Mucosa of descending colon (tissue), 3 donors: Measurements from ENCODE around the gene AJUBA. TPM values are rescaled to one million over a fixed set of nuclear protein-coding genes. Genes with fewer than 3 reads are reported as not detected.

Experiments used
- ATAC-seq: fragments of 200-7000 bp; cut with Tn5 transposase; one replicate; pipeline ENCODE4 v1.9.1; 2020; ENCODE audit warnings: mild to moderate bottlenecking, moderate library complexity
- DNase-seq, 3 donors: peaks; one replicate each; pipeline ENCODE4 v3.0.0-alpha.2; 2020
- H3K36me3 ChIP-seq: fragments of 200-600 bp; one replicate; pipeline ENCODE4 v1.8.0; 2021; ENCODE audit warnings: low read depth, mild to moderate bottlenecking
- H3K4me1 ChIP-seq: fragments of 200-600 bp; one replicate; pipeline ENCODE4 v1.8.0; 2021; ENCODE audit warnings: low read depth, mild to moderate bottlenecking
- H3K4me3 ChIP-seq: fragments of 200-600 bp; one replicate; pipeline ENCODE4 v1.8.0; 2021; ENCODE audit warnings: mild to moderate bottlenecking
- H3K9me3 ChIP-seq: fragments of 200-600 bp; one replicate; pipeline ENCODE4 v1.8.0; 2021; ENCODE audit warnings: mild to moderate bottlenecking
- intact Hi-C, 2 donors: fragments of 100-400 bp; cut with DNase I in 1 of 2; cut with micrococcal nuclease in 1 of 2; formaldehyde crosslinking; loops; one replicate each; pipeline versions ENCODE4 v1.11.0 to v1.11.1; 2022; cut with DNase I, micrococcal nuclease
- total RNA-seq, 3 donors: library from RNA; stranded (reverse); fragmentation: NEBNext Ultra II Directional in 2 of 3; extraction: Animal tissue kit (Norgen Biotek cat#: 25700) in 2 of 3; gene quantifications; one replicate each; pipeline versions ENCODE4 v1.2.1 to v1.2.4, GENCODE V29; 2021 to 2023
- TF ChIP-seq, protein P1 (sequence below): fragments of 200-600 bp; IDR thresholded peaks from one replicate; pipeline ENCODE4 v1.8.0; 2022; ENCODE audit warnings: antibody characterized with exemption, mild to moderate bottlenecking
- donor health status: DM: no; HTN: no; CAD: no; lungs with moderate emphysema.
- donor health status: DM: no; HTN: no; CAD: no.
- donor health status: DM: no; HTN: yes; CAD: no.

The AJUBA gene
- total RNA-seq, 3 donors from 2014 or later: 1.5 to 4.7 (median 2.3) TPM

DNA sequence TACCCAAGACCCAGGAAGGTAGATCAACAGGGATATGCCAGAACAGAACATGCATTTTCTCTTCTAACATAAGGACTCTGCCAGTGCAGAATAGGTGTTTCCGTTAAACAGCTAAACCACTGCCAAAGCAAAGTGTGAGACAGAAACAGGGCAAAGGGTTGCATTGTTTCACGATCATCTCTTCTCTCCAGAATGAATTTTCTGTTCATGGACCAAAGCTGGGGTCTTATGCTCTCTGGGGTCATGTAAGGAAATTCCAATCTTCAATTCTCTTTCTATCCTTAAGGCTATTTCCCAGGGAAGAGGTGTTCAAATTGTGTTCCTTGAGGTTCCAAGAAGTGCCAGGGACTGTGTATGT lies 41.4 kb upstream of the AJUBA start:
- peaks cover 1% of the 10 kb centered on the region for H3K4me1 ChIP-seq
- intact Hi-C loops: no loop called here
- DNase-seq (no peak), ATAC-seq (no peak)
- H3K9me3 ChIP-seq: no peaks in the 10 kb centered on the region
- no peak overlapping the region for H3K4me3 ChIP-seq
- TF ChIP-seq, protein P1, sequence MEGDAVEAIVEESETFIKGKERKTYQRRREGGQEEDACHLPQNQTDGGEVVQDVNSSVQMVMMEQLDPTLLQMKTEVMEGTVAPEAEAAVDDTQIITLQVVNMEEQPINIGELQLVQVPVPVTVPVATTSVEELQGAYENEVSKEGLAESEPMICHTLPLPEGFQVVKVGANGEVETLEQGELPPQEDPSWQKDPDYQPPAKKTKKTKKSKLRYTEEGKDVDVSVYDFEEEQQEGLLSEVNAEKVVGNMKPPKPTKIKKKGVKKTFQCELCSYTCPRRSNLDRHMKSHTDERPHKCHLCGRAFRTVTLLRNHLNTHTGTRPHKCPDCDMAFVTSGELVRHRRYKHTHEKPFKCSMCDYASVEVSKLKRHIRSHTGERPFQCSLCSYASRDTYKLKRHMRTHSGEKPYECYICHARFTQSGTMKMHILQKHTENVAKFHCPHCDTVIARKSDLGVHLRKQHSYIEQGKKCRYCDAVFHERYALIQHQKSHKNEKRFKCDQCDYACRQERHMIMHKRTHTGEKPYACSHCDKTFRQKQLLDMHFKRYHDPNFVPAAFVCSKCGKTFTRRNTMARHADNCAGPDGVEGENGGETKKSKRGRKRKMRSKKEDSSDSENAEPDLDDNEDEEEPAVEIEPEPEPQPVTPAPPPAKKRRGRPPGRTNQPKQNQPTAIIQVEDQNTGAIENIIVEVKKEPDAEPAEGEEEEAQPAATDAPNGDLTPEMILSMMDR: no peak
- no peaks in the 10 kb centered on the region for H3K36me3 ChIP-seq

DNA sequence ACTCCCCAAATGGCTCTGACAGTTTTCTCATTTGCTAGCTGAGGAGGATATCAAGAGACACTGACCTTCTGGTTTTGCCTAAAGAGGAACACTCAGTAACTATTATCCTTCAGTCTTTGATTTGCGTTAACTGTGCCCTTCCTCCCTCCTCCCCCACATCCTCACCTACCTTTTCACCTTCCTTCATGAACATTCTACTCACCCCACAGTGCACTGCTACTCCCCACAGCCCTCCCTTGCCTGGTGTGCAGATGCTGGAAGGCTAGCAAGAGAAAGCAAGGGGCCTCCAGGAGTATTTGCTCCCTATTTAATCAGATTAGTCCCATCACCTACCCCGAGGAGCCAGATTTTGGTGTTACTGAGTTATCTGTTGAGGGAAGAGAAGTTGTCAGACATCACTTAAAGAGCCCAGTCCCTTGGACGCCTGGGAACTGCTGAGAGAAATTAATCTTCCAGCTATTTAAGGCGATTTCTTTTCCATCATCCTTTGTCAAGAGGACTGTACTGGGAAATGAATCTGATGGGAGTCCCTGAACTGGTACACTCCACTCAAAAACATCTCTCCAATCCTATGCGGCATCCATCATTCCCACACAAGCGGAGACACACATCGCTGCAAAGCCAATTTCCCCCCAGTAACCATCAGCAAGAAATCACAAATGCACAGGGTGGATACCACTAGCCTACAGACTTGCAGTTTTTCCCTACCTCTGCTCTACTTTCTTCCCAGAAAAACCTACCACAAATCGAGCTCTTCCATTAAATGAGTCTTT lies 40.9 kb upstream of the AJUBA start:
- DNase-seq (no peak), ATAC-seq (no peak)
- Histone ChIP-seq H3K9me3 (no peaks in the 10 kb centered on the region), H3K4me1 (no peaks in the 10 kb centered on the region), H3K36me3 (no peaks in the 10 kb centered on the region), H3K4me3 (no peak overlapping the region)
- TF ChIP-seq, protein P1: no peak
- intact Hi-C loops: no loop called here

DNA sequence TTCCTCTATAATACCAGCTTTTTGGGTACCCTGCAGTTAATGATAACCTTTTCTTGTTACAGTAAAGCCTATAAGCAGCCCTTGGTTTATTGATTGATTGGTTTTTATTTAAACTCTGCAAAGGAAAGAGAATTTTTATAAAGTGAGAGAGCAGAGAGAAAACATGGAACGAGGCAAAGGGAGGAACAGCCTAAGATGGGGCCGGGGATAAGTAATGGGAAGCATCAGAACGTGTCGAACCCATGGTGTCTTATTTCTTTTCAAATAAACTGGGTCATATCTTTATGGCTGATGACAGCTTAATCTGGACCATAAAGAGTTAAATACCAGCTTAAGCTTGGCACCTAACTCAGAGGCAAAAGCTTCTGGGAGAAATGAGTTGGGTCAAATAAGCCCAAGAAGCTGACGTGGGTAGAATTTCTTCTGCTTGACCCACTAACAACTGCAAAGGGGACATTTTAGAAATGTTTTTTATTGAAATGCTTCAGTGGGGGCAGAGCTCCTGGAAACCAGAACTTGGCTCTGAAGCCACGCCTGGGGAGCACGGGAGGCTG lies 39.6 kb upstream of the AJUBA start:
- Histone ChIP-seq H3K4me1 (no peaks in the 10 kb centered on the region), H3K36me3 (no peaks in the 10 kb centered on the region), H3K4me3 (no peak overlapping the region), H3K9me3 (no peaks in the 10 kb centered on the region)
- TF ChIP-seq, protein P1: no peak
- ATAC-seq (no peak), DNase-seq (no peak)
- intact Hi-C loops: no loop called here

DNA sequence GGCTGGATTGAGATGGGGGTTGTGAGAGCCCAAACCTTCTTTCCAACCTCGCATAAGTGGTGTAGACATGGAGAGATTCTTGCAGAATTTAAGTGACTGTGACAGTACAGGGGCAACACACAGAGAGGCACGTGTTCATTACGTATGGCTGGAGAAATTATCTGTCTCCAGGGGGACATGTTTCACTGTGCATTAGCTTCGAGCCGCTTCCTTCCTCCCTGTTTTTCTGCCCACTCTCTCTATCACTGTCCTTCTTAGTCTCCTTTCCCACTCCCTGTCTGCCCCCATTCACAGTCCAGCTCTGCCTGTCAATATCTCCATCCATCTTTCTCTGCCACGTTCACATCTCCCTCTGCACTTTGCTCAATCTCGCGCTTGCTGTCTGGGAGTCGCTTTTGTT lies 39.1 kb upstream of the AJUBA start:
- no peaks in the 10 kb centered on the region for H3K36me3 ChIP-seq
- no peak overlapping the region for H3K4me3 ChIP-seq
- no peaks in the 10 kb centered on the region for H3K4me1 ChIP-seq
- H3K9me3 ChIP-seq: no peaks in the 10 kb centered on the region
- DNase-seq: no peak
- intact Hi-C loops: no loop called here
- no peak for ATAC-seq
- TF ChIP-seq, protein P1: no peak

DNA sequence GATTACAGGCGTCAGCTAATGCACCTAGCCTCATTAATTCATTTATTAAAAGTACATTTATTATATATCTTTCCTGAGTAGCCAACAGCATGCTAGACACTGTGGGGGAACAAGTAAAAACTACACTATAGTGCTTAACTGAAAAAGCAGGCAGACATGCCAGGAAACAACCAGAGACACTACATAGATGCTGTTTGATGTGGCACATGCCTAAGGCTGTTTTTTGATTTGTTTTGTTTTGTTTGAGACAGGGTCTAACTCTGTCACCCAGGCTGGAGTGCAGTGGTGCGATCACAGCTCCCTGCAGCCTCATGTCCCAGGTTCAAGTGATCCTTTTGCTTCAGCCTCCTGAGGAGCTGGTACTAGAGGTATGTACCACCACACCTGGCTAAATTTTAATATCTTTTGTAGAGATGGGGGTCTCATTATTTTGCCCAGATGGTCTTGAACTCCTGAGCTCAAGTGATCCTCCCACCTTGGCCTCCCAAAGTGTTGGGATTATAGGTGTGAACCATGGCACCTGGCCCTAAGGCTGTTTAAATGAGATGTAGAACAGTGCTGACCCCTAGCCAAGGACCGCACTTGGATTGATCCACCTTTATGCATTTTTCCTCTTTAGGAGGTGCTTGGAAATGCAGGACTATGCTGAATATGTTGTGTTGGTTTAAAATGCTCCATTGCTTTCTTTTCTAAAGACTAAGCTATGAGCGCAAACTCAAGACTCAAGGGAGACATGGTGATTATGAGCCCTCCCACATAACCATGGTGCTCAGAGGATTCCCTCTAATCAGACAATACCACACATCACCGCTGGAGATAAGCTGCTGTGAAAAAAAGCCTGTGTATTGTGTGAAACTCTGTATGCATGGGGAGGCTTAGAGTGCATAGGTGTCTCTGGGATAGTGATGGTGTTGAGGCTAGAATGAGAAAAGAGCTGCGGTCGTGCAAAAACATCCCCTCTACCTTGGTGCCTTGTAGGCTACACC lies 38.1 kb upstream of the AJUBA start:
- TF ChIP-seq, protein P1: no peak
- H3K9me3 ChIP-seq: no peaks in the 10 kb centered on the region
- ATAC-seq (no peak), DNase-seq (no peak)
- no peaks in the 10 kb centered on the region for H3K36me3 ChIP-seq
- H3K4me3 ChIP-seq: no peak overlapping the region
- H3K4me1 ChIP-seq: no peaks in the 10 kb centered on the region
- intact Hi-C loops: no loop called here
